HL-60 (cell line): ENCODE data around the gene ALDH4A1.

Experiments used
- CTCF ChIP-seq: IDR thresholded peaks from one replicate; pipeline ENCODE4 v1.5.1; 2011; ENCODE audit warnings: low read length, control low read depth, inconsistent platforms; ENCODE audit not compliant: insufficient read depth
- GABPA ChIP-seq: IDR thresholded peaks from 2 replicates; pipeline ENCODE4 v1.6.1; 2012; ENCODE audit warnings: low read depth
- POLR2AphosphoS5 ChIP-seq: IDR thresholded peaks from 2 replicates; pipeline ENCODE4 v1.6.1; 2012; ENCODE audit warnings: low read depth
- REST ChIP-seq: IDR thresholded peaks from 2 replicates; pipeline ENCODE4 v1.6.1; 2012; ENCODE audit warnings: low read depth; ENCODE audit not compliant: insufficient replicate concordance
- SPI1 ChIP-seq: IDR thresholded peaks from 2 replicates; pipeline ENCODE4 v1.6.1; 2012; ENCODE audit warnings: low read depth, mild to moderate bottlenecking, borderline replicate concordance

- TF ChIP-seq CTCF (no peak), POLR2AphosphoS5 (no peak), REST (no peak), SPI1 (no peak), GABPA (no peak)
Measured at GRCh38 chr1:18871401-18872070, 30.8 kb downstream of the ALDH4A1 start.
